GM13976 (cell line): Measurements from ENCODE around the gene SGSM2.

ENCODE experiments used
- DNase-seq: peaks from one replicate; pipeline ENCODE4 v3.0.0; 2012; ENCODE audit warnings: low spot score
- in situ Hi-C: fragments of 300-500 bp; cut with MboI; formaldehyde crosslinking; loops from one replicate; pipeline ENCODE4 v1.12.0; 2022; ENCODE audit warnings: low sequenced_read_pairs, mixed read lengths, inconsistent platforms; ENCODE audit not compliant: unreplicated experiment
- TF ChIP-seq, protein P1 (sequence below): IDR thresholded peaks from 2 replicates; pipeline ENCODE4 v1.5.1; 2012; ENCODE audit warnings: borderline replicate concordance, mild to moderate bottlenecking; ENCODE audit not compliant: insufficient read depth; ENCODE audit errors: extremely low read depth, missing control alignments, control extremely low read depth

SGSM2 gene, protein sequence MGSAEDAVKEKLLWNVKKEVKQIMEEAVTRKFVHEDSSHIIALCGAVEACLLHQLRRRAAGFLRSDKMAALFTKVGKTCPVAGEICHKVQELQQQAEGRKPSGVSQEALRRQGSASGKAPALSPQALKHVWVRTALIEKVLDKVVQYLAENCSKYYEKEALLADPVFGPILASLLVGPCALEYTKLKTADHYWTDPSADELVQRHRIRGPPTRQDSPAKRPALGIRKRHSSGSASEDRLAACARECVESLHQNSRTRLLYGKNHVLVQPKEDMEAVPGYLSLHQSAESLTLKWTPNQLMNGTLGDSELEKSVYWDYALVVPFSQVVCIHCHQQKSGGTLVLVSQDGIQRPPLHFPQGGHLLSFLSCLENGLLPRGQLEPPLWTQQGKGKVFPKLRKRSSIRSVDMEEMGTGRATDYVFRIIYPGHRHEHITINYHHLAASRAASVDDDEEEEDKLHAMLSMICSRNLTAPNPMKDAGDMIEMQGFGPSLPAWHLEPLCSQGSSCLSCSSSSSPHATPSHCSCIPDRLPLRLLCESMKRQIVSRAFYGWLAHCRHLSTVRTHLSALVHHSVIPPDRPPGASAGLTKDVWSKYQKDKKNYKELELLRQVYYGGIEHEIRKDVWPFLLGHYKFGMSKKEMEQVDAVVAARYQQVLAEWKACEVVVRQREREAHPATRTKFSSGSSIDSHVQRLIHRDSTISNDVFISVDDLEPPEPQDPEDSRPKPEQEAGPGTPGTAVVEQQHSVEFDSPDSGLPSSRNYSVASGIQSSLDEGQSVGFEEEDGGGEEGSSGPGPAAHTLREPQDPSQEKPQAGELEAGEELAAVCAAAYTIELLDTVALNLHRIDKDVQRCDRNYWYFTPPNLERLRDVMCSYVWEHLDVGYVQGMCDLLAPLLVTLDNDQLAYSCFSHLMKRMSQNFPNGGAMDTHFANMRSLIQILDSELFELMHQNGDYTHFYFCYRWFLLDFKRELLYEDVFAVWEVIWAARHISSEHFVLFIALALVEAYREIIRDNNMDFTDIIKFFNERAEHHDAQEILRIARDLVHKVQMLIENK

DNA sequence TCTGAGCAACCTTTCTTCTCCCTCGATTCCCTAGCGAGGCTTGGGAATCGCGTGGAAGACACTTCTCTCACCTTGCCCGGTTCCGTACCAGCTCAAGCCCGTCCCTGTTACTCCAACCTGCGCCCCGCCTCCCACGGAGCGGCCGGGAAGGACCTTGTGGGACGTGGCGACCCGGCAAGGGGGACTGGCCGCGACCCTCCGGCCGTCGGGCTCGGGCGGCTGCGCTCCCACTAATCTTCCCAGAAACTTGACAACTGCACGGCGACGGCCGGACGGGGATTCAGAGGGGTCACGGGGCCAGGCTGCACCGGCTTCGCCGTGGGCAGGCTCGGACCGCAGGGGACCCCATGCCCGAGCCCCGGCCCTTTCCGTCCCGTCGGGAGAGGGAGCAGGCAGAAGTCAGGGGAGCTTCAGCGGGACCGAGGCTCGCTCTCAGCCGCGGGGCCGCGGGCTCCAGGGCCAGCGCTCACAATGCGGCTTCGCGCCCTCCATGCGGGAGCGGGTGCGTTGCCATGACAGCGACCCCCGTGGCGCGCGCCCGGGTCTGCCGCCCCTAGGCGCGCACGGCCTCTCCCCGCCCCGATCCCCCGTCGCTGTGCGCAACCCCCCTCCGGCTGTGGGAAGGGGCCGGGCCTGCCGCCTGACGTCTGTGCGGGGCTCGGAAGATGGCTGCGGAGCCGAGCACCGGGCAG lies at the start of gene SGSM2:
TSS of gene SGSM2 (plus strand) at position 650 of the 692 bp plus-strand sequence. CDS start 188 bp downstream, outside the sequence.
- peak; percentile 91 for DNase-seq
- in situ Hi-C loops: no loop called here
- TF ChIP-seq, protein P1, sequence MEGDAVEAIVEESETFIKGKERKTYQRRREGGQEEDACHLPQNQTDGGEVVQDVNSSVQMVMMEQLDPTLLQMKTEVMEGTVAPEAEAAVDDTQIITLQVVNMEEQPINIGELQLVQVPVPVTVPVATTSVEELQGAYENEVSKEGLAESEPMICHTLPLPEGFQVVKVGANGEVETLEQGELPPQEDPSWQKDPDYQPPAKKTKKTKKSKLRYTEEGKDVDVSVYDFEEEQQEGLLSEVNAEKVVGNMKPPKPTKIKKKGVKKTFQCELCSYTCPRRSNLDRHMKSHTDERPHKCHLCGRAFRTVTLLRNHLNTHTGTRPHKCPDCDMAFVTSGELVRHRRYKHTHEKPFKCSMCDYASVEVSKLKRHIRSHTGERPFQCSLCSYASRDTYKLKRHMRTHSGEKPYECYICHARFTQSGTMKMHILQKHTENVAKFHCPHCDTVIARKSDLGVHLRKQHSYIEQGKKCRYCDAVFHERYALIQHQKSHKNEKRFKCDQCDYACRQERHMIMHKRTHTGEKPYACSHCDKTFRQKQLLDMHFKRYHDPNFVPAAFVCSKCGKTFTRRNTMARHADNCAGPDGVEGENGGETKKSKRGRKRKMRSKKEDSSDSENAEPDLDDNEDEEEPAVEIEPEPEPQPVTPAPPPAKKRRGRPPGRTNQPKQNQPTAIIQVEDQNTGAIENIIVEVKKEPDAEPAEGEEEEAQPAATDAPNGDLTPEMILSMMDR: no peak

DNA sequence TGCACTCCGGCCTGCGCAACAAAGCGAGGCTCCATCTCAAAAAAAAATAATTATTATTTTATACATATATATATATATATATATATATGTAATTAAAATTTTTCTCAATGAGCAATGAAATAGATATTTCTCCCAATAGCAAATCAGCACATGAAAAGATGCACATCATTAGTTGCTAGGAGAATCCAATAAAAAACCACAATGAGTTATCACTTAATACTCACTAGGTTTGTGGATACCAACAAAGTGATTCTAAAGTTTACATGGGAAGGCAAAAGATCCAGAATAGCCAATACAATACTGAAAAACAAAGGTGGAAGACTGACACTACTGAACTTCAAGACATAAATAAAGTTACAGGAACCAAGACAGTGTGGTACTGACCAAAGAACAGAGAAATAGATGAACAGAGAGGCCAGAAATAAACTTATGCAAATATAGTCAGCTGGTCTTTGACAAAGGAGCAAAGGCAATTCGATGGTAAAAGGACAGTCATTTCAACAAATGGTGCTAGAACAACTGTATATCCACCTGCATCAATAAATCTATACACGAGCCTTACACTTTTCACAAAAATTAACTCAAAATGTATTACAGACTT lies 47.3 kb upstream of the SGSM2 start:
- TF ChIP-seq, protein P1: no peak
- in situ Hi-C loops: loop anchor here (25.0 kb wide), 1 partner anchor 403 kb away; no protein-coding TSS in a partner anchor
- DNase-seq: peak; percentile 48

DNA sequence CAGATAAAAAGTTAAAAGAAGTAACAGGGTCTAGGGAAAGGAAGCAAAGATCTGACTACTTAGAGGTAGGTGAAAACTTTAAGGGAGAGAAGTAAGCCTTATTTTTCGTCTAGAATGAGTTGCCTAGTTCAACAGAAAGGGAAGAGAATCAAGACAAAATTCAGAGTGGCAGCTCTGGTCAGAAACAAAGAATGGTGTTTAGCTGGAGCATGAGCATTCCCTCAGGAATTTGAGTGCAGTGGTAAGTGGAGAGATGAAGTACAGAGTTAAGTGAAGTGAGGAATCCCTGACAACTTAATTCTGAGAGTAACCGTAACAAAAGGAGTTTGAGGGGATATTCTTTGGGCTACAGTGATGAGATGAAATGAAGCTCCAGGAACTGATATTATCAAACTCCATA lies 45.2 kb upstream of the SGSM2 start:
- TF ChIP-seq, protein P1: no peak
- DNase-seq: no peak
- in situ Hi-C loops: loop anchor here (25.0 kb wide), 1 partner anchor 405 kb away; no protein-coding TSS in a partner anchor

DNA sequence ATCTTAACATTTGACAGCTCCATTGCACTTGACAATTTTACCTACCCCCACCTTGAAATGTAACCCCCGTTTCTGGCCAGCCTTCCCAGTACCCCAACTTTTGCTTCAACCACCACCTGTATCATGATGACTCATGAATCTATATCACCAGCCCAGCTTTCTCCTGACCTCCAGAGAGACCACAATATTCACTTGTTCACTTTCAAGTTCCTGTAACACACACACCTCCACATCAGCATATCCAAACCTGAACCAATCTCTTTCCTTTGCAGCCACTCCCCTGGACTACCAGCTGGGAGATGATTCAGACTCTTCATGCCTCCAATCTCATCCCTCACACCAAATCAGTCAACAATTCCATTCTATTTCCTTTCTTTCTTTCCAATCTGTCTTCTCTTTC lies 41.7 kb upstream of the SGSM2 start:
- TF ChIP-seq, protein P1: no peak
- peak; percentile 45 for DNase-seq
- in situ Hi-C loops: loop anchor here (25.0 kb wide), 1 partner anchor 408 kb away; no protein-coding TSS in a partner anchor

DNA sequence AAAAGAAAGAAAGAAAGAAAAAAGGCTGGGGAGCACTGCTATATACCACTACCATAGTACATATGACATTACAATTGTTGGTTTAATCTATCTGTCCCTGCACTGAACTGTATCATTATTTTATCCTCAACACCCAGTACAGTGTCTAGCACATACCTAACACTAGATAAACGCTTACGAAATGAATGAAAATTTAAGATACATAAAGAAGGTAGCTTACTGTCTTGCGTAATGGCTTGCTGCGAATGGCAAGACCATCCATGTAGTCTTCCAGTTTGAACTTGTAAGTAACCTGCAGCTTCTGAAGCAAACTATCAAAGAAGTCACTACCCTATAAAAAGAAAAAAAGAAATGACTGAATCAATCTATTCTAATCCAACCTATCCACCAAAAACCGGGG lies 40.3 kb upstream of the SGSM2 start:
- no peak for DNase-seq
- in situ Hi-C loops: loop anchor here (25.0 kb wide), 1 partner anchor 410 kb away; no protein-coding TSS in a partner anchor
- TF ChIP-seq, protein P1: no peak
